NCI-H1092 treated with DMSO at 0.1 percent for 48 hours (cell line): ENCODE data around the gene SPEM1.
A peak's percentile ranks its signal among the peaks of the same experiment; 100 is the strongest.

ENCODE experiments used
- DNase-seq: peaks from one replicate; lab custom pipeline; 2025; lab: John Stamatoyannopoulos, UW

SPEM1 gene

DNA sequence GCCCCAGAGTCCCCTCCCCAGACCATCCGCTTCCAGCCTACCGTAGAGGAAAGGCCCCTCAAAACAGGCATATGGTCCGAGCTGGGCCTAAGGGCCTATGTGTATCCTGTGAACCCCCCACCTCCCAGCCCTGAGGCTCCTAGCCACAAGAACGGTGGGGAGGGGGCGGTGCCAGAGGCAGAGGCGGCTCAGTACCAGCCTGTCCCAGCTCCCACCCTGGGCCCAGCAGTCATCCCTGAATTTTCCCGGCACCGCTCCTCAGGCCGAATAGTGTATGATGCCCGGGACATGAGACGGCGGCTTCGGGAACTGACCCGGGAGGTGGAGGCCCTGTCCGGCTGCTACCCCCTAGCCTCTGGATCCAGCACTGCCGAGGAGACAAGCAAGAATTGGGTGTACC lies 1.1 kb downstream of the SPEM1 start:
- DNase-seq: no peak

GRCh38 chr17:7423679-7424078 lies 3.6 kb downstream of the SPEM1 start:
- DNase-seq: peak; percentile 25

DNA sequence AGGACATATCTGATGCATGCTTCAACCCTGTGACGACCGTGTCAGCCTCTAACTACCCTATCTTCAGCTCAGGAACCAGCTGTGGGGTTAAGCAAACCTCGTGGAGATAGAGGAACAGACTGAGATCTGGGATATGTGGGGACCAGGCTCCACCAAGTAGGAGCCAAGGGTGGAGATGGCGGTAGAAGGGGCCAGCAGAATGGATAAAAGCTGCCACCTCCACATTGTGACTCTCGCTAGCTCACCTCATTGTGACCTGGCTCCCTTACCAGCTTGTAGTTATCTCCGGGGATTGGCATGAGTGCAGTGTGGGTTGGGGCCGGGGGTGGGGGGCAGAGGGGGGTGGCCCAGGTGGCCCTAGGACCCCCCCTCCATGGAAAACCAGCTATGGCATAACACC lies 5.2 kb downstream of the SPEM1 start, which contains the start of gene SPEM2:
SPEM2 (plus strand) TSS at position 301 of the 400 bp plus-strand sequence; CDS start at position 374, 73 bp downstream.
- DNase-seq: no peak

GRCh38 chr17:7425756-7426155 lies 5.6 kb downstream of the SPEM1 start:
- no peak for DNase-seq

GRCh38 chr17:7426203-7426863 lies 6.2 kb downstream of the SPEM1 start:
- DNase-seq: no peak

- DNase-seq: no peak
Observed at GRCh38 chr17:7426896-7427489, 6.9 kb downstream of the SPEM1 start.

DNA sequence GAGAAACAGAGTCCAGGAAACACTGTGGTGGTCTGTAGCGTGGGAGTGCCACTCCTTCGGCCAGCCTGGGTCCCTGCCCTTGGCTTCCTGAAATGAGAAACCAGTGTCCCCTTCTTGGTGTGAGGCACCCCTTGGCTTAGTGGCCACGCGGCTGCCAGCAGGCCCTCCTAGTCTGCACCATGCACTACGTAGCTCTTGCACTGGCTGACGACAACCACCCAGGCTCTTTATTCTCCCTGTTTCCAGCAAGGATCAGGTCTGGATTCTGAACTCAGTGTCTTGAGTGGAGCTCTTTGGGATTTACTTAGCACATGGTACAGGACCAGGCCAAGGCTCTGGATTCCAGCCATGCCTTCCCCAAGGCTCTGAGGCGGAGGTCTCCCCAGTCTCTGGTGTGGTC lies 7.4 kb downstream of the SPEM1 start:
- DNase-seq: no peak

DNA sequence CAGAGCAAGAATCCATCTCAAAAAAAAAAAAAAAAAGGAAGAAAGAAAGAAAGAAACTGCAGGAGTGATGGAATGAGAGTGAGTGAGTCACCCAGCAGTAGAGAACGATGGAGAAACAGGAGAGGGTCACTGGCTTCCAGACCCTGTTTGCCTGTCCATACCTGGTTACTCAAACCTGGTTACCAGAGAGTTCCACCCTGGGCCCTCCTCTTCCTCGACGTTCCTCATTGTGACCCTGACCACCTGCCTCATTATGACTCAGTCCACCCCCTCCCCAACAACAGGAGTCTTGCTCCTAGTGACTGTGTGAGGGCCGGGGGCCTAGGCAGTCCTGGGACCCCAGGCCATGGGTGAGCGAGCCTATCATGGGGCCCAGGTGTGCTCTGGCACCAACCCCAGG lies 8.4 kb downstream of the SPEM1 start, which contains the start of gene SPEM3:
SPEM3 (plus strand) TSS at position 301 of the 400 bp plus-strand sequence; CDS start at position 347, 46 bp downstream.
- DNase-seq: no peak

- no peak for DNase-seq
Observed at GRCh38 chr17:7429722-7430121, 9.6 kb downstream of the SPEM1 start.

DNA sequence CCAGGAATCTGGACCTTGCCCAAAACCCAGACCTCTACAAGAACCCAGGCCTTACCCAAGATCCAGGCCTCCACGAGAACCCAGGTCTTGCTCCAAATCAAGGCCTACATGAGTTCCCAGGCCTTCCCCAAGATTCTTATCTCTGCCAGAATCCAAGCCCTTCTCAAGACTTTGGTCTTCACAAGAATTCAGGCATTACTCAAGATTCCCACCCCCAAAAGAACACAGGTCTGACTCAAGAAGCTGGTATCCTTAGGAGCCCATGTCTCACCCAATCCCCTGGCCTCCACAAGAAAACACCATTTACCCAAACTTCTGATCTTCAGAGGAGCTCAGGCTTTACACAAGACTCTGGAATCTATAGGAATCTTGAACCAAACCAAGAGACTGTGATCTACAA lies 11.1 kb downstream of the SPEM1 start:
- DNase-seq: no peak

GRCh38 chr17:7432296-7432695 lies 12.2 kb downstream of the SPEM1 start:
- DNase-seq: no peak

GRCh38 chr17:7435676-7436555 lies 15.8 kb downstream of the SPEM1 start:
- no peak for DNase-seq

DNA sequence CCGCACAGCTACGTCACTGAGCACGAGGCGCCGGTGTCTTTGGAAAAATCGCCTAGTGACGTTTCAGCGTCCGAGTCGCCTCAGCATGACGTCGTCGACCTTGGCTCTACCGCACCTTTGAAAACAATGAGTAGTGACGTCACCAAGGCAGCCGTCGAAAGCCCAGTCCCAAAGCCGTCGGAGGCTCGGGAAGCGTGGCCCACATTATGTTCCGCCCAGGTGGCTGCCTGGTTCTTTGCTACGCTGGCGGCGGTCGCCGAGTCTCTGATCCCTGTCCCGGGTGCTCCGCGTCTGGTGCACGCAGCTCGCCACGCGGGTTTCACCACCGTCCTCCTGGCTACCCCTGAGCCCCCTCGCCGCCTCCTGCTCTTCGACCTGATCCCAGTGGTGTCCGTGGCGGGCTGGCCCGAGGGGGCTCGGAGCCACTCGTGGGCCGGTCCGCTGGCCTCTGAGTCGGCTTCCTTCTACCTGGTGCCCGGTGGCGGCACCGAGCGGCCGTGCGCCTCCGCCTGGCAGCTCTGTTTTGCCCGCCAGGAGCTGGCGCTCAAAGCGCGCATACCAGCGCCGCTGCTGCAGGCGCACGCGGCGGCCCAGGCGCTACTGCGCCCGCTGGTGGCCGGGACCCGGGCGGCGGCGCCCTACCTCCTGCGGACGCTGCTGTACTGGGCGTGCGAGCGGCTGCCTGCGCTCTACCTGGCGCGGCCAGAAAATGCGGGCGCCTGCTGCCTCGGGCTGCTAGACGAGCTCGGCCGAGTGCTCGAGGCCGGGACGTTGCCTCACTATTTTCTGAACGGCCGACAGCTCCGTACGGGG lies 16.6 kb downstream of the SPEM1 start:
- peak; percentile 66 for DNase-seq

DNA sequence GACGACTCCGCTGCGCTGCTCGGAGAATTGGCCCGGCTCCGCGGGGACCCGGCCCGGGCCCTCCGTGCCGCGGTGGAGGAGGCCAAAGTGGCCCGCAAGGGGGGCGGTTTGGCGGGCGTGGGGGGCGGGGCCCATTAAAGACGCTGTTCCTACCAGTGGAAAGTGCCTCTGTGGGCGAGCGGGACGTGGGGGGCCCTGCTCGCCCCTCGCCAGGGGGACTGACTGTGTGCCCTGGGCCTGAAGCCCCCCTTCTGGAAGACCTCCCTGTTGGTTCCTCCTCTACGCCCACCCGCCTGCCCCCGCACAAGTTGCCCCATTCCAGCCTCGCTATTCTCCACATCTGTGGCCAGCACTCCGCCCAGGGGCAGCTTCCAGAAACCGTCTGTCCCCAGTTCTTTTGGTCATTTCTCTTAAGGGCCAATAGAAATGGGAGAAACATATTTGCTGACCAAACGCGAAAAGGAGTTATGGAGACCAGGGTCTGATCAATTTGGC lies 17.3 kb downstream of the SPEM1 start:
- no peak for DNase-seq

DNA sequence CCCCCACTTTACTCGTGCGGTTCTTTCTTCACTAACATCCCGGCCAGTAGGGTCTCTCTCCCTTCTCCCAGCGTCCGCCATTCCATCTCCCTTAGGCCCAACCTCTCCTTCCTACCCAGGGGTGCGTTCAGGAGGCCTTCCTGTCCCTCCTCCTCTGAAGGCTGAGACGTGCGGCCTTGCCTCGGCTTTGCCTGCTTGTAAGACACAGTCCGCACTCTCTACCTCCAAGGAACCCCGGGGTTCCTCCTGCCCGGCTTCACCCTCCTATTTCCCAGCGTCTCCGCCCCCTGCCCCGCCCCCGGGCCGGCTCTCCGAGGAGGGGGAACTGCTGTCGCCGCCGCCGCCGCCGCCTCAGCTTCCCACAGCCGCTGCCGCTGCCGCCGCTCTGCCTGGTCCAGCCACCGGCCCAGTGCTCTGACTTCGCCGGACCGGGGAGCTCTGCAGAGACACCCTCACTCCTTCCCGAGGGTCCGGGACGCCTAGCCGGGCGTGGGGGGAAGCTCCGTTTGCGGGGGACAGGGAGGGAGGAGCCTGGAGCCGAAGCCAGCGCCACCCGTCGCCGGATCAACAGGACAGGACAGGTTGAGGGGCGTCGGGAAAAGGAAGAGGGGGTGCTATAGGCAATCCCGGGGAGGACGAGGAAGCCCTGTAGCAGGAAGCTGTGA lies 18.0 kb downstream of the SPEM1 start:
- DNase-seq: peak; percentile 10

GRCh38 chr17:7438656-7439460 lies 18.7 kb downstream of the SPEM1 start:
- DNase-seq: no peak

- DNase-seq: no peak
Observed at GRCh38 chr17:7439462-7440112, 19.5 kb downstream of the SPEM1 start, which contains the start of gene FGF11. Gene FGF11 (plus strand): TSS chr17:7439512. CDS start chr17:7439621, 109 bp downstream.

- DNase-seq: peak; percentile 65
Observed at GRCh38 chr17:7440113-7440833, 20.1 kb downstream of the SPEM1 start.

GRCh38 chr17:7440834-7441195 lies 20.7 kb downstream of the SPEM1 start:
- DNase-seq: peak; percentile 65
